ENCODE measurements around the gene SLC26A9.

The SLC26A9 gene, protein sequence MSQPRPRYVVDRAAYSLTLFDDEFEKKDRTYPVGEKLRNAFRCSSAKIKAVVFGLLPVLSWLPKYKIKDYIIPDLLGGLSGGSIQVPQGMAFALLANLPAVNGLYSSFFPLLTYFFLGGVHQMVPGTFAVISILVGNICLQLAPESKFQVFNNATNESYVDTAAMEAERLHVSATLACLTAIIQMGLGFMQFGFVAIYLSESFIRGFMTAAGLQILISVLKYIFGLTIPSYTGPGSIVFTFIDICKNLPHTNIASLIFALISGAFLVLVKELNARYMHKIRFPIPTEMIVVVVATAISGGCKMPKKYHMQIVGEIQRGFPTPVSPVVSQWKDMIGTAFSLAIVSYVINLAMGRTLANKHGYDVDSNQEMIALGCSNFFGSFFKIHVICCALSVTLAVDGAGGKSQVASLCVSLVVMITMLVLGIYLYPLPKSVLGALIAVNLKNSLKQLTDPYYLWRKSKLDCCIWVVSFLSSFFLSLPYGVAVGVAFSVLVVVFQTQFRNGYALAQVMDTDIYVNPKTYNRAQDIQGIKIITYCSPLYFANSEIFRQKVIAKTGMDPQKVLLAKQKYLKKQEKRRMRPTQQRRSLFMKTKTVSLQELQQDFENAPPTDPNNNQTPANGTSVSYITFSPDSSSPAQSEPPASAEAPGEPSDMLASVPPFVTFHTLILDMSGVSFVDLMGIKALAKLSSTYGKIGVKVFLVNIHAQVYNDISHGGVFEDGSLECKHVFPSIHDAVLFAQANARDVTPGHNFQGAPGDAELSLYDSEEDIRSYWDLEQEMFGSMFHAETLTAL

DNA sequence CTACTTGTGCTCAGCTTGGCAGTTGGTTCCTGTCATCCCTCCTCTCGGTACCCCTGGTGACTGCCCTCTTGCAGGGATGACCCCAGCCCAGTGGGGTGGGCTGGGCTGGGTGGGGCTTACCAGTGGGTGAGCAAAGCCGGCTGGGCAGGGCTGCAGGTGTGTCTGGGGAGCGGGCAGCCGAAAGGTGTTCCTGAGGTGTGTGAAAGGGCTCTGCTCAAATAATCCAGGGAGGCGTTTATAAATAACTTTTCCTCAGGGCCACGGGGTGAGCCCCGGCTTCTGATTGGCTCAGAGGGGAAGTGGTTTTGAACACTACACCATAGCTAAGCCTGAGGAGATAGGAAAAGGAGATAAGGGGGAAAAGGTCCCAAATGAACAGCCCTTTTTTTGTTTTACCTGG is at the start of gene SLC26A9:
Gene SLC26A9 (minus strand): TSS at position 212 of the 400 bp plus-strand sequence. CDS start 7,636 bp downstream, outside the sequence.
- no peak for DNase-seq (ENCODE audit: low read depth)

DNA sequence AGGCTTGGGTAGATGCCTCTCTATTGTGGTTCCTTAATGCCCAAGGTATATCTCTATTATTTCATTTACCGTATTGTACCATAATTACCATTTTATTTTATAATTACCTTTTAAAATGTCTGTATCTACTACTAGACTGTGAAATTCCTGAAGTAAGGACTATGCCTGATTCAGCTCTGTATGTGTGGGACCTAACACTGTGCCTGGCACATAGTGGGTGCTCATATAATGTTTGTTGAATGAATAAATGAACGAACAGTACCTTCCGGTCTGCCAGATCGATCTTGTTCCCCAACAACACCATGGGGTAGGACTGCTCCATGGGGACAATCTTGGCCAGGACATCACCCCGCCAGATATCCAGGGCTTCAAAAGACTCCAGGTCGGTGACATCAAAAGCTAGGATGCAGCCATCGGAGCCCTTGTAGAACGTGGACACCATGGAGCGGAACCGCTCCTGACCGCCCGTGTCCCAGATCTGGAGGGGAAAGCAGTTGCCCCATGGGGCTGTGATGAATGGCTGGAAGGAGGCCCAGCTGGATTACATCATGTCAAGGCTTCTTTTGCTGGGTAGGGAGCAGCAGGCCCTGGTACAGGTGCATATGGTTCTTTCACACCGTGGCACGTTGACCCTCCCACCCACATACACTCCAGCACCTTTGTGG is 49.1 kb upstream of the SLC26A9 start:
- no peak for DNase-seq (ENCODE audit: low read depth)

DNA sequence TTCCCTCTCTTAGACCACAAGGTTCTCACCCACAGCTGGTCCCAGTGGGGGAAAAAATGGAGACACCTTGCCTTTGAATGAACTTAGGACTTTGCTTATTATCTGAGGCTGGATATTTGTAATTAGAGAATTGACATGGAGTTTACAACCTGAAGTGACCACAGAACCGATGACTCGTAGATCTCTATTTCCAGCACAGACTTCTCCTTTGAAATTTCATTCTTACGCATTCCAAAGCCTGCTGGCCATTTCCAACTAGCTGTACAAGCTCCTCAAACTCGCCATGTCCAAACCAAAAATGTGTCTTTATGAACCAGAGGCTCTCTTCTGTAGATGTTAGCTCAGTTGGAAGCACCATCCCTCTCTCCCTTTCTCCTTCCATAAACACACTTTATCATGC is 48.0 kb upstream of the SLC26A9 start:
- no peak for DNase-seq (ENCODE audit: low read depth)

DNA sequence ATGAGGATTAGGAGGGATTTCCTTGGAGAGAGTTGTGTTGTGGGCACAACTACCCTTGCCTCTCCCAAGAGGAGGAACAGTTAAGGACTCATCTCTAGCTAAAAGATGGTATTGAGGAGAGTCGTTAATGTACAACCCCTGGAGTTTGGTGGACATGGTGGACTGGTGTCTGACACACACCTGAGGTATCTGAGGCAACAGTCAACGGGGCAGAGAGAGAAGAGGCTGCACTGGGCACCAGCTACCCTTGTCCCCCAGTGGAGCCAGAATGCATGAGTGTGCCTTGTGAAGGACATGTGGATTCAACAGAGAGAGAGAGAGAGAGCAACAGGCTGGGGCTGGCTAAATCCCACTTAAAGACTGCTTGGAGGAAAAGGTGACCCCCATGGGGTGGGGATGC is 47.0 kb upstream of the SLC26A9 start:
- no peak for DNase-seq (ENCODE audit: low read depth)

DNA sequence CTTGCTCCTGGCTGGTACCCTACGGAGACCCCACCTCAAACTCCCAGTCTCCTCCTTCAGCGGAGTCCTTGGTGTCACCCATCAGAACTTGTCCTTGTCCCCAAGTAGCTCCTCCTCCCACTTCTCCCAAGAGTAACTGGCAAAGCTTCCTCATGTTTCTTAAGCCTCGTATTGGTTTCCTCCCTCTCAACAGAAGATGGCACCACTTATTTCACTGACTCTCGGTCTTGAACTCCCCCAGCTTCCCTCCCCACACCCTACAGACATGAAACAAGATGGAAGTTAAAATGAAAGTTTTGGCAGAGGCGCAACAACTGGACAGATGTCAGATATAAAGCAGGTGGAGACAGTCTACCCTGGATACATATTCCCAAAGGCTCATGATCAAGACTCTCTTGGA is 46.5 kb upstream of the SLC26A9 start:
- DNase-seq (ENCODE audit: low read depth): no peak

DNA sequence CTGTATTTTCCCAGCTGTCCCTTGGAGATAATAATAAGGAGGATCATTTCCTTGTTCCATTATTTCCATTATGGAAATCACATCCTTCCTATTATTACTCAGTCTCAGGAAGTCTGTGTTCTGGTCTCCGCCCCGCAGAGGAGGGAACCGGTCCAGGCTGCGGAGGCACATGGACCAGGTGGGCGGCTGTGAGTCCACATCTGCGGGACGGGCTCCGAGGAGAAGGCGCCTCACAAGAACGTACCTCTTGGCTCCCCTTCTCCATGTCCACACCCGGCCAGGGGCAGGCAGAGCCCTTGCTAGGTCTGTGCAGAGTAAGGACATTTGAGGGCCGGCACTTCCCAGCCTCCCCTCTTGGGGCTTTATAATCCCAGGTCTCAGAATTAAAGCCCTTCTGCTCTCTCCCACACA is 45.3 kb upstream of the SLC26A9 start:
- no peak for DNase-seq (ENCODE audit: low read depth)

DNA sequence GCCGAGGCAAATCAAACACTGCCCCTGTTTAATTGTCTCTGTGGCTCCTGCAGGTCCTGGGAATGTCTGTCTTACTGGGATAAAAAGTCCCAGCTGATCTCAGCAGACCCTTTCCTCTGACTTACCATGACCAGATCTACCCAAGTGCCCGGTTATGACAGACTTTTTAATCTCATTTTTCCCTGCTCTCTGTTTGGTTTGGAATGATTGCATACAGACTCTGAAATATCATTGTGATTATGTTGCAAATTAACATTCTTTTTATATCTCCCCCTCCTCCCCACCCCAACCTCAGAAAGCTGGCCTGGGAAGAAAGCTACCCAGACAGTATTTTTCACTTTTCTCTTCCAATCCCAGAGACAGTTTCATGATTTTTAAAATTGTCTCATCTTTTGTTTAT is 43.6 kb upstream of the SLC26A9 start:
- no peak for DNase-seq (ENCODE audit: low read depth)

DNA sequence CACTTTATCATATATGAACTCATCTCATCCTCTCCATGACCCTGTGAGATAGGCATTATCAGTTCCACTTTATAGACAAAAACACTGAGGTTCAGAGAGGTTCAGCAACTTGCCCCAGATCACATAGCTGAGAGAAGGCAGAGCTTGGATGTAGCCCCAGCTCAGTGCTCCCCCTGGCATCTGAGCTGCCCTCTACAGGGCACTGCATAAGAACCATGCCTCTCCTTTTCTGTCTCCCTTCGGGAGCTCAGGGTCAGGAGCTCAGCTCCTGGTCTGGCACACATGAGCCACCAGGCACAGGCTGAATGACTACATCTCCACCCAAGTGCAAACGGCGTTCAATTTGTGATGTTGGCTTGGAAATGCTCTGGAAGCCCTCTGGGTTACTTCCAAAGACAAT is 43.0 kb upstream of the SLC26A9 start:
- DNase-seq (ENCODE audit: low read depth): no peak

DNA sequence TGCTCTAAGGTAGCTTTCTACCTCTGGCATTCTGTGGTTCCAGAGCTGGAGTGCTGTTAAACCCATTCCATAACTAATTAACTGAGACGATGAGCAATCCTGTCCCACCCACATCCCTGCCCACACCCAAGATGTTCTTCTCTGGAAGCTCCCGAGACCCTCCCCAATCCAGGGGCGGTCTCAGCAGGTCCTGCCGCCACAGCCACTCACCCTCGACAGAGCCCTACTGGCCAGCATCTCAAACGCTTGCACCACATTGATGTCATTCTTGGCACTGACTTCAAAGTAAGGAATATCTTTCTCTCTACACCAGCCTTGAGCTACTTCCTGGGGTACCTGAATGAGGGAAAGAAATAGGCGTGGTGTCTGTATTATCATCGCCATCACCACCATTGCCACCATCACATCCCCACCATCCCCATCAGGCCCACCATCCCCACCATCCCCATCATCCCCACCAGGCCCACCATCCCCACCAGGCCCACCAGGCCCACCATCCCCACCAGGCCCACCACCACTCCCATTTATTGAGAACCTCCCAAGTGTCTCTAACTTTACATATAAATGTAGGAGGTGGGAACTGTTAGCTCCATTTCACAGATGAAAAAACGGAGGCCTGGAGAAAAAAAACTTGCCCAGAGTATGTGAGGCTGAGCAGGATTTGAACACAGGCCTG is 42.2 kb upstream of the SLC26A9 start:
- no peak for DNase-seq (ENCODE audit: low read depth)

DNA sequence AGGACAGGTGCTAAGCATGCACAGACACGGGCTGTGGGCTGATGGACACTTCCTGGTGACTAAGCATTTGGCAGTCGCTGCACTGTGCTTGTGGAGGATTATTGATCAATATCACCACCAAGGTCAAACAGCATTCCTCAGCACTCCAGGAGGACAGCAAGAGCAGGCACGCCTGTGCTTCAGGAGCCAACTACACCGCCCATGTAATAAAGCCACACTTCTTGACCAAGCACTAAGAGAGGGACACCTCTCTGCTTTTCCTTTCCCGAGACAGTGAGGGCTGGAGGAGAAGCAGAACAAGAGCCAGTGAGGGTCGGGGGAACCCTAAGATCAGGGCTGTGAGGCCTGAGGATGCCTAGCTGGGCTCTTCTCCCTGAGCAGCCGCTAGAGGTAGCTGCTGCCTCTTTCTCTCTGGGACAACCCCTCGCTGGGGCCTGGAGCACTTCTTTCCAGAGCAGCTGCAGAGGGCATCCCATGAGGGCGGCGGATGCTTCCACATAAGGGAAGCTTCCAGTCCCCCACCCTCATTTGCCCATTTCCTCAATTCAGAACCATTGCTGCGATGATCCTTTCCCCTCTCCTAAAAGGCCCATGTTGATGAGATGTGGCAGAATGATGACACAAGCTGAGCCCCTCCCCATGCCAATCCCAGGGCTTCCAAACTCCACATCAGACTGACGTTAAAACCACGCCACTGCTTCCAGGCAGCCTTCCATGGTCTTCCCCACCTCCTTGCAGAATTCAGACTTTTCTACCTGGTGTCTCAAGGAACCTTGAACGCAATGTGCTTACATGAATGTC is 40.9 kb upstream of the SLC26A9 start:
- DNase-seq (ENCODE audit: low read depth): no peak

DNA sequence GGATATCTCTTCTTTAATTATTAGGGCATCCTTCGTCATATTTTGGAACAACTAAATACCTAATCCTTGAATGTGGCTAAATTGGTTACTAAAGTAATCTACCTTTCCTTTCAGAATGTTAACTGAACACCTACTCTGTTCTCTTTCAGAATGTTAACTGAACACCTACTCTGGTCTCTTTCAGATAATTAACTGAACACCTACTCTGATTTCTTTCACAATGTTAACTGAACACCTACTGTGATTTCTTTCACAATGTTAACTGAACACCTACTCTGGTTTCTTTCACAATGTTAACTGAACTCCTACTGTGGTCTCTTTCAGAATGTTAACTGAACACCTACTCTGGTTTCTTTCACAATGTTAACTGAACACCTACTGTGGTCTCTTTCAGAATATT is 38.0 kb upstream of the SLC26A9 start:
- DNase-seq (ENCODE audit: low read depth): no peak

DNA sequence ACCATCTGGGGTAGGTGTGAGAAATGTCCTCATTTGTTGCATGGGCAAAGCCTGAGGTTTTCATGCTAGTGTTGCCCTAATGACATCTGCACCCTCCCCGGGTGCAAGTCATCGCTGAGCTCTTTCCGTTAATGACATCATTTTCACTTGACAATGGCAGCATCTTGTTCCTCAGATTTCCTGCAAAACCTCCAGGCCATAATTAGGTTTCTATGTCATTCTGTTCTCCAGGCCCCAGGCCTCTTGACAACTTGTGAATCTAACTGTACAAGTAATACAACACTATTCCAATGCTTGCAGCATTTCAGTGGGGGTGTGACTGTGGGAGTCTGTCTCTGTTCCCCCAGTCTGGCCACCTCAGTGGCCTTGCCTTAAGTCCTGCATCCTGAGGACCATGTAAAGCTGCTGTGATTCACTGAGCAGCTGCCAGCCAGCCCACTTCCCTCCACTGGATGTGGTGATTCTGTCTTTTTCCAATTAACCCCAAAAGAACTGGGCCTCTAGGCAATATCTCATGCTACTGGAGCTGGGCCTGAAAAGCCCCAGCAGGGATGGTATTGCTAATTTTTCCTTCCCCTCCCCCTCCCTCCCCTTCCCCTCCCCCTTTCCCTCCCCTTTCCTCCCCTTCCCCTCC is 37.1 kb upstream of the SLC26A9 start:
- DNase-seq (ENCODE audit: low read depth): no peak

DNA sequence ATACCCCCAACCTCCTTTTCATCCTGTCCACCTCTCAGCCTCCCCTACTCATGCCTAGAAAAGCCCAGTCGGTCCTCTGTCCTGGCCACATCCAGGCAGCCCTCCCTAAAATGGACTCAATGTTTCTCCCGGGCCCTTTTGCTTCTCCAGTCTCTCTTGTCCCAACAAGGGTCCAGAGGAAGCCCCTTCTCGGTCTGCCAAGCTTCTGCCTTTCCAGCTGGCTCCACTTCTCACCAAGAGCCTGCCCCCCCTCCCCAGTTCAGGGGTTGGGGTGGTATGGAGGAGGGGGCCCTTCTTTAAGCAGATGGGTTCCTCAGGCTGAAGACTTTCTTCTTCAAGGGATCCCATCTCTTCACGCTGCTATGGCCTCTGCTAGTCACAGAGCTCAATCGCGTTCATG is 36.0 kb upstream of the SLC26A9 start:
- DNase-seq (ENCODE audit: low read depth): no peak

DNA sequence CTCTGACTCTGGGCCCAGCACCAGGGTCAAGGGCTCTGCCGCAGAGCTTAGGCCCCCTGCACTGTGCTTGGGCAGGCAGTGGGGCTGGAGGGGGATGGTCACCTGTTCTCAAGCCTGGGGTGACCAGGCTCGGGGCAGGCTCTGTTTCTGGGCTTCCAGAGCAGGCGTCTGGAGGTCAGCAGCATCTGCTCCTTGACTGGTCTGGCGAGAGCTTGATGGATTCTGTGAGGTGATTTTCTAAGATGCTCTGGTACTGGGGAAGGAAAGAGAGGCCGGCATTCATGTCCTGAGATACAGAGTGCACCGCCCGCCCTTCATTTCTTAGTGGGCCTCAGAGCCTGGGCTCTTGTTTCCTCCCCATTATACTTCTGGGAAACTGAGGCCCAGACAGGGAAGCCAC is 35.4 kb upstream of the SLC26A9 start:
- no peak for DNase-seq (ENCODE audit: low read depth)

DNA sequence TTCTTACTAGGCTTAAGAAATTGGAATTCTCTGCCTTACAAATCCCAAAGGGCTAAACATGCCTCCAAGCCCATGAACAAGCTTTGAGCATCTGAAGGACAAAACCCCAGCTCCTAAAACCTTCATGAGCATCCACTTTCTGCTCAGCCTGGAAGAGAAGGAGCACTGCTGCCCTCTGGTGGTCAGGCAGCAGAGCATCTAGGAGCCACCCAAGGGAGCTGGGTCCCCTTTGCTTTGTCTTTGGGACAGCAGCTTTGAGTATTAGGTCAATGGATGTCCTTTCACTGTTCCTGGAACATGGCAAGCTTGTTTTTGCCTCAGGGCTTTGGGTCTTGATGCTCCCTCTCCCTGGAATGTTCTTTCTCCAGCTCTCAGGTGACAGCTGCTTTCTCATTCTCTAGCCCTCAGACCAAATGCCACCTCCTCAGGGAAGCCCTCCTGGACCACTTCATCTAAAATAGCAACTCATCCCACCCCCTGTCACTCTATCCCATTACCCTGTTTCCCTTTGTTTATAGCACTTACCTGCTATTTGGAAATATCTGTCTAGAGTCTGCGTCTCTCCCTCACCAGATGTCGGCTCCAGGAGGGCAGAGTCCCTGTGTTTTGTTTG is 34.3 kb upstream of the SLC26A9 start:
- DNase-seq (ENCODE audit: low read depth): peak; percentile 64

DNA sequence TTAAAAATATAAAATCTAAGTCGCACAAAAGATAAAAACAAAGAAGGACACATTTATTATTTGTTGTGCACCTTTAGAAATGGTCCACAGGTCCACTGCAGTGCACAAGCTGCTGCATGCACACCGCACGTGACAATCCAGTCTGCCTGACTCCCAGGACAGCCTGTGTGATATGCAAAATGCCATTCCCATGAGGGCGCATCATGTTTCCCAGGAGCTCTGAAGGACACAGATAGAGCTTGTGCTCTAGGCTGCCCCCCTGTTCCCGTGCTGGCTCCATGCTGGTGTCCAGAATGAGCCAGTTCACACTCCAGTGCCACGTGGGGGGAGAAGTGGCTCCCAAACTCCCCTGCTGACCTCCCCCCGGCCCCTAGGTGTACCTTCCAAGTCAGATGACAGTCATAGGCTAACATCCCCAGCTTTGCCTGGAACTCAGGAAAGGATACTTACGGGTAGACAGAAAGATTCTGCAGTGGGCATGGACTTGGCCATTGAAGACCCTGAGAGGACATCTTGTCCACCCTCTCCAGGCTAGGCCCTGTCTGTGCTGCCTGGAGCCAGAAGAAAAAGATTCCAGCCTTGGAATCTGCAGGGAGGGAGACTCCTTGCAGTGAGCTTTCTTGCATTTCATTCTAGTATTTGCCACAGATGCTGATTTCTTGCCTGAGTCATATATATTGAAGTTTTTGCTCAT is 33.6 kb upstream of the SLC26A9 start:
- no peak for DNase-seq (ENCODE audit: low read depth)

DNA sequence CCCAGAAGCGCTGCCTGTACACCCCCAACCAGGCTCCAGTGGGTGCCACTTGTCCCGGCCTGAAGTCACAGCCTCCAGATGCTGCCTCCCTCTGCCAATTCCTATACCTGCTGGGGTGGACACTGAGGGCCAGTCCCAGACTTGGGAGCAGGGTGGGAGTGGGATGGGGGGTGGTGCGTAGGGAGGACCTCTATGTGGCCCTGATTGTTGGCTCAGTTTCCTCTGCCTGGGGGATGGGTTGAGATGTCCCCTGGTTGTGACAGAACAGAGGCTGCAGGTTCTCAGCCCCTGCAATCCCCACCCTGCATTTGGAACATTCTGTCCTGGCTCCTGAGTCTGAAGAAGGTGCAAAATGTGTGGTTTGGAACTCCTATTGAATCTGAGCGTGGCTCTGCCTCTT is 32.8 kb upstream of the SLC26A9 start:
- no peak for DNase-seq (ENCODE audit: low read depth)

DNA sequence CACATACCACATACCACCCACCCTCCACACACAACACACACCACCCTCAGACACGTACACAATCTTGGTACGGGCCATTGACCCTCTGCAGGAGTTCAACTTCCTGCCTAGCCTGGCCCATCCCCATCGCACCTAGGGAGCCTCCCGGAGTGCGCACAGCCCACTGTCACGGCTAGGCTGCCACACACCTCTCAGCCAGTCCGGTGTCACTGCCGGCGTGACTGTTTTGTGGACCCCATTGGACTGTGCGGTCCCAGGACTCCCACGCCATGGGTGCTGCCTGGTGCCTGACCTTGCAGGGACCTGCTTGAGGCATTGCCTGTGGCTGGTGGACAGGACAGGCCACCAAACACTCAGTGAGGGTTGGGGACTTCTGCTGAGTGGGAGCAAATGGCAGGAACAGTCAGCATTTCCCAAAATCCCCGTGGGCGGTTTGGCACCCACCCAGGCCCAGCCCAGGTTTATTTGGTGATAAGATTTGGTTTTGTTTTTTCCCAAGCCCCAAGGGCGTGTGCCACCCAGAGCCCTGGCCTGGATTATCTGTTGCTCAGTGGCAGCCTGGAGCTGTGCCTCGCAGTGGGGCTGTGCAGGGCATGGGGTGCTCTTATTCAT is 32.2 kb upstream of the SLC26A9 start:
- DNase-seq (ENCODE audit: low read depth): no peak

DNA sequence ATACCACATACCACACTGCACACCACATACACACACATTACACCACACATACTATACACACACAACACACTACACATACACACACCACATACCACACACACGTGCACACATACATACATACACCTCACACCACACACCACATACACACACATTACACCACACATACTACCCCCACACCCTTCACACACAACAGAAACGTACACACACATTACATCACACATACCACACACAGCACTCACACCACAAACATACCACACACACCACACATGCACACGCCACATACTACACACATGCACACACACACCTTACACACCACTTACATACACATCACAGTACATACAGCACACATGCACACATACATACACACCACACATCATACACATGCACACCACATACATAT is 31.5 kb upstream of the SLC26A9 start:
- no peak for DNase-seq (ENCODE audit: low read depth)
